Activated T-helper 1 cell treated with anti-CD3 and anti-CD28 coated beads, Interleukin-12 subunit alpha, Interleukin-12 subunit beta, Interleukin-2, Interleukin-4 antibody, amounts not matched to agents 30 ng/mL and 10 ng/mL and 1 ng/mL, durations not matched to agents 14 hours and 24 hours and 36 hours (primary cell): ENCODE results near the gene IBTK. TPM values are rescaled to one million over a fixed set of nuclear protein-coding genes. Genes with fewer than 3 reads are reported as not detected.
"Not testable (repeated sequence)": the region's sequence is repeated elsewhere in the genome, so short reads cannot be mapped to it uniquely, and the experiment has no call there.

Experiments used
- DNase-seq: peaks from one replicate; pipeline ENCODE4 v3.0.0; 2021; ENCODE audit warnings: low spot score
- H3K27ac Mint-ChIP-seq: one replicate; pipeline ENCODE4 v1.8.0; 2021; ENCODE audit warnings: mild to moderate bottlenecking, mixed read lengths
- H3K27me3 Mint-ChIP-seq: one replicate; pipeline ENCODE4 v1.8.0; 2022; ENCODE audit warnings: mild to moderate bottlenecking, moderate library complexity, mixed read lengths; ENCODE audit not compliant: insufficient read depth
- H3K36me3 Mint-ChIP-seq: one replicate; pipeline ENCODE4 v1.8.0; 2021; ENCODE audit warnings: low read depth, mixed read lengths
- H3K4me1 Mint-ChIP-seq: one replicate; pipeline ENCODE4 v1.8.0; 2021; ENCODE audit warnings: low read depth, mixed read lengths
- H3K4me3 Mint-ChIP-seq: one replicate; pipeline ENCODE4 v1.8.0; 2021; ENCODE audit warnings: mild to moderate bottlenecking, moderate library complexity, mixed read lengths
- H3K9me3 Mint-ChIP-seq: one replicate; pipeline ENCODE4 v1.8.0; 2021; ENCODE audit warnings: mixed read lengths
- intact Hi-C: fragments of 100-400 bp; cut with micrococcal nuclease; formaldehyde crosslinking; loops from one replicate; pipeline ENCODE4 v1.15.1; 2024
- total RNA-seq: library from RNA; stranded (reverse); gene quantifications from 2 replicates; pipeline ENCODE4 v1.2.3, GENCODE V29; 2022

The IBTK gene
- 36.1 and 39.8 TPM in 2 replicates for total RNA-seq

DNA sequence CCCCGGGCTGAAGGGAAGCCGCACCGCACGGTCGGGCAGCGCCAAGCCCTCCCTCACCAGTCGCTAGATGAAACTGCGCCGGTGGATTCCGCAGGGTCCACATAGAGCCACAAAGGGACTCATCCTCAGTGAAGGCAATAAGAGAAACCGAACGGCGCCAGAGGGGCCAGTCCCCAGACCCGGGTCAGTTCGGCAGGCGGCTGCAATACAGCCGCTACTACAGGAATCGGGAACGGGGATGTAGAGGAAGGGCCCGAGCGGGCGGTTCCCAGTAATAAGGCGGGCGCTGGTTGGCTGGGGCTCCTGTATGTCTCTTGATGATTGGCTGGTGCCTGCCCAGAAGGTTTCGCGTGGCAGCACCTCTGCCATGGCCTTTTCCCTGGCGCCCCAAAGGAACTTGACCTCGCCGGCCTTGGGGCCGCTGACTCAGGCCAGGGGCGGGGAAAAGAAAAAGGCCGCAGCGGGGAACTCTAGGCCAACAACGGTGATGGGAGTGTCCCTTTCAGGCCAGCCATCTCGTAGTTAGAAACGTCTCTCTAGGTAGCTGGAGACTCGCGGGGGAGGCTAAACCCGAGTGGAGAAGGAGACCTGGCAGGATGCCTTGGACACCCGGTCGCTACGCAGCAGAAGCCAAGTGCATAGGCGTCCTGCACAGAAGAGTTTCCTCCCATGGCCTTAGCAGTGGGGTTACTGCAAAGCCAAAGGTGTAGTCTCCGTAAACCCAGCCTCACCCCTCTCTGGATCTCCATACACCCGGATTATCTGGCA, at the start of gene IBTK:
IBTK (minus strand) TSS at position 240 of the 768 bp plus-strand sequence. CDS start 7,258 bp downstream, outside the sequence.
- DNase-seq, result peak; percentile 88
- peaks cover 39% of the 10 kb centered on the region for H3K4me1 Mint-ChIP-seq
- peak within 1 kb of the TSS; percentile 93 for H3K4me3 Mint-ChIP-seq
- intact Hi-C loops, result loop anchor here (1.0 to 5.0 kb wide), 6 partner anchors 495 to 1980 kb away; partner anchors contain the start of genes CEP162, CYB5R4, DOP1A and PGM3
- no peaks in the 10 kb centered on the region for H3K27me3 Mint-ChIP-seq
- H3K36me3 Mint-ChIP-seq, result peaks cover 13% of the 10 kb centered on the region
- no peaks in the 10 kb centered on the region for H3K9me3 Mint-ChIP-seq
- H3K27ac Mint-ChIP-seq, result peak within 1 kb of the TSS; percentile 92

- Mint-ChIP-seq H3K27me3 (peaks cover 7% of the 10 kb centered on the region), H3K4me1 (peaks cover 12% of the 10 kb centered on the region), H3K27ac (no peak overlapping the region), H3K36me3 (no peaks in the 10 kb centered on the region), H3K4me3 (no peak overlapping the region), H3K9me3 (no peaks in the 10 kb centered on the region)
- no peak for DNase-seq
- intact Hi-C loops, result no loop called here
Observed at GRCh38 chr6:82283771-82284410, 36.3 kb upstream of the IBTK start.

DNA sequence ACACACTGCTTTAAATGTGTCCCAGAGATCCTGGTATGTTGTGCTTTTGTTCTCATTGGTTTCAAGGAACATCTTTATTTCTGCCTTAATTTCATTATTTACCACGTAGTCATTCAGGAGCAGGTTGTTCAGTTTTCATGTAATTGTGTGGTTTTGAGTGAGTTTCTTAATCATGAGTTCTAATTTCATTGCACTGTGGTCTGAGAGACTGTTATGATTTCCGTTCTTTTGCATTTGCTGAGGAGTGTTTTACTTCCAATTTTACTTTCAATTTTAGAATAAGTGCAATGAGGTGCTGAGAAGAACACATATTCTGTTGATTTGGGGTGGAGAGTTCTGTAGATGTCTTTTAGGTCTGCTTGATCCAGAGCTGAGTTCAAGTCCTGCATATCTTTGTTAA, 34.0 kb upstream of the IBTK start:
- H3K4me3 Mint-ChIP-seq, intact Hi-C loops, DNase-seq: not testable (repeated sequence)

GRCh38 chr6:82277686-82278085, 30.1 kb upstream of the IBTK start:
- no peaks in the 10 kb centered on the region for H3K9me3 Mint-ChIP-seq
- no peak overlapping the region for H3K27ac Mint-ChIP-seq
- no peaks in the 10 kb centered on the region for H3K27me3 Mint-ChIP-seq
- H3K4me3 Mint-ChIP-seq, result no peak overlapping the region
- H3K36me3 Mint-ChIP-seq, result no peaks in the 10 kb centered on the region
- no peak for DNase-seq
- peaks cover 12% of the 10 kb centered on the region for H3K4me1 Mint-ChIP-seq
- intact Hi-C loops, result no loop called here

More for the DNA sequence above, 34.0 kb upstream of the IBTK start:
- H3K4me1 Mint-ChIP-seq, result peaks cover 12% of the 10 kb centered on the region
- H3K27me3 Mint-ChIP-seq, H3K36me3 Mint-ChIP-seq, H3K27ac Mint-ChIP-seq, H3K9me3 Mint-ChIP-seq: not testable (repeated sequence)

DNA sequence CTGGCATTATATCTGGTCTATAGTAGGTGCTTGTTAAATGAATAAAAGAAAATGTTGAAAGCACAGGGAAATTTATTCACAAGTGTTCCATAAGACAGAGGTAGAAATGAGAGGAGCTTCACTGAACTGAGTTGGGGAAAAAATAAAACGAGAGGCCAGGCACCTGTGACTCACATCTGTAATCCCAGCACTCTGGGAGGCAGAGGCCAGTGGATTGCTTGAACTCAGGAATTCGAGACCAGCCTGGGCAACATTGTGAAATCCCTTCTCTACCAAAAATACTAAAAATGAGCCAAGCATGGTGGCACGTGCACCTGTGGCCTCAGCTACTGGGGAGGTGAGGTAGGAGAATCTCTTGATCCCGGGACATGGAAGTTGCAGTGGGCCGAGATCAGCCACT, 28.1 kb upstream of the IBTK start:
- no peak overlapping the region for H3K4me3 Mint-ChIP-seq
- H3K27me3 Mint-ChIP-seq, result peaks cover 5% of the 10 kb centered on the region
- H3K27ac Mint-ChIP-seq, result no peak overlapping the region
- H3K36me3 Mint-ChIP-seq, result no peaks in the 10 kb centered on the region
- no peak for DNase-seq
- intact Hi-C loops, result no loop called here
- H3K9me3 Mint-ChIP-seq, result no peaks in the 10 kb centered on the region
- H3K4me1 Mint-ChIP-seq, result no peaks in the 10 kb centered on the region

DNA sequence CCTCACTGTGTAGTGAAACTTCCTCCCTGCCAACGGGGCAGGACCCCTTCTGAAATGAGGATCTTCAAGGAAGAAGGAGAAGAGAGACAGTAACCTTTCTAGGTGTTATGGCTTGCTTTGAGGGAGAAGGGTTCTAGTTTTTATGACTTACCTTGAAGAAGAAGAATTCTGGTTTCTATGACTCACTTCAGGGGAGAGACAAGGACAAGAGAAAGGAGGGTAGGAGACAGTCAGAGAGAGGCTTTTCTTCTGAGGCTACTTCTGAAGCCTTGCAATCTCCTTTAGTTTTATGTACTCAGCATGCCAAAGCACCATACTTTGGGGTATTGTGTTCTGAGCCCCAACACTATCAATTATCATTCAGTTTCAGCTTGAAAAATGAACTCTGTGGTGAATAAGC, 25.8 kb upstream of the IBTK start:
- Mint-ChIP-seq H3K9me3 (no peaks in the 10 kb centered on the region), H3K36me3 (no peaks in the 10 kb centered on the region), H3K4me1 (no peaks in the 10 kb centered on the region), H3K27me3 (peaks cover 11% of the 10 kb centered on the region), H3K4me3 (no peak overlapping the region), H3K27ac (no peak overlapping the region)
- no peak for DNase-seq
- intact Hi-C loops, result loop anchor here (5.0 kb wide), 2 partner anchors 314 to 1239 kb away; partner anchors contain the start of gene PRSS35

- no peak overlapping the region for H3K4me3 Mint-ChIP-seq
- H3K9me3 Mint-ChIP-seq, result no peaks in the 10 kb centered on the region
- no peak overlapping the region for H3K27ac Mint-ChIP-seq
- peaks cover 11% of the 10 kb centered on the region for H3K27me3 Mint-ChIP-seq
- intact Hi-C loops, result loop anchor here (1.0 to 5.0 kb wide), 5 partner anchors 316 to 1241 kb away; partner anchors contain the start of gene PRSS35
- no peak for DNase-seq
- no peaks in the 10 kb centered on the region for H3K4me1 Mint-ChIP-seq
- no peaks in the 10 kb centered on the region for H3K36me3 Mint-ChIP-seq
Observed at GRCh38 chr6:82270881-82271635, 23.5 kb upstream of the IBTK start.

DNA sequence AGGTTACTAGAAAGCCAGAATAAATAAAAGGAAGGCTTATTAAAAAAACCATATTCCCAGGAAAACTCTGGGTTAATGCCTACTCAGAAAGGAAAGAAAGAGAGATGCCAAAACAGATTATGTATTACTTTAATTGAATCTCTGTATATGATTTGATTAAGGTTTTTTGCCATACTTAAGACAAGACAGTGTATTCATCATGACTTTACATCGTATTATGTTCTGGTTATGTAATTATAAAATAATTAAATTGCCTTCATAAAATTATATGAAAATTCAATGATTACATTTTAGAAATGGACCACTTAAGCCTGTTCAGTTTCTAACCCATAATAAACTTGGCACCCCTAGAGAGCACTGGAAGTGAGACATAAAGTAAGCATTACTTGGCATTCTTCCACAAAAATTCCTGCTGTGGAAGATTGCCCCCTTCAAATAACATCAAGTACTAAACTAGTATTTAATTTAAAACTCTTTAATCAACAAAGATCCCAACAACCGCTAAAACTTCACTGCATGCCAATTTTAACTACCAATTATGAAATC, 20.8 kb upstream of the IBTK start:
- no peak overlapping the region for H3K27ac Mint-ChIP-seq
- no peaks in the 10 kb centered on the region for H3K36me3 Mint-ChIP-seq
- H3K9me3 Mint-ChIP-seq, result no peaks in the 10 kb centered on the region
- intact Hi-C loops, result no loop called here
- no peak overlapping the region for H3K4me3 Mint-ChIP-seq
- H3K4me1 Mint-ChIP-seq, result no peaks in the 10 kb centered on the region
- peaks cover 11% of the 10 kb centered on the region for H3K27me3 Mint-ChIP-seq
- DNase-seq, result no peak

DNA sequence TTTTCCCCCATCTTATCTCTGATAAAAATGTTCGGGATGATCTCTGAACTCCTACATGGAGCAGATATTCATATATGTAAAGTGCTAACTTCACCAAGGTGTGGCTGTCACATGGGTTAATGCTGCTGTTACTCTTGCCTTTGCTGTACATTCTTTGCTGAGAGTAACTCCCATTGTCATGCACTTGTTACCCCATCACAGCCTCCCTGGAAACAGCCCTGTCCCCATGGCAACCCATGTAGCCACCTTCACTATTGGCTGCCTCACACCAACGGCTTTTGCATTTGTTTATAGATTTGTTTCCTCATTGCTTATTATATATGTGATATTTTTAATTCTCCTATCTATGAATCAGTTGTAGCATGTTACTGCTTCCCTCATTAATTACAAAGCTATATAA, 17.3 kb upstream of the IBTK start:
- Mint-ChIP-seq H3K9me3 (no peaks in the 10 kb centered on the region), H3K4me1 (no peaks in the 10 kb centered on the region)

GRCh38 chr6:82264321-82264720, 16.8 kb upstream of the IBTK start:
- H3K27ac Mint-ChIP-seq, result no peak overlapping the region
- intact Hi-C loops, result no loop called here
- no peaks in the 10 kb centered on the region for H3K4me1 Mint-ChIP-seq
- no peaks in the 10 kb centered on the region for H3K9me3 Mint-ChIP-seq
- DNase-seq, result no peak
- peaks cover under 1% of the 10 kb centered on the region for H3K27me3 Mint-ChIP-seq
- H3K36me3 Mint-ChIP-seq, result no peaks in the 10 kb centered on the region
- no peak overlapping the region for H3K4me3 Mint-ChIP-seq

More for the DNA sequence above, 17.3 kb upstream of the IBTK start:
- Mint-ChIP-seq H3K27me3 (peaks cover 3% of the 10 kb centered on the region), H3K36me3 (no peaks in the 10 kb centered on the region), H3K4me3 (no peak overlapping the region), H3K27ac (no peak overlapping the region)
- no peak for DNase-seq
- intact Hi-C loops, result no loop called here

- H3K27ac Mint-ChIP-seq, result no peak overlapping the region
- H3K4me3 Mint-ChIP-seq, result no peak overlapping the region
- no peak for DNase-seq
- H3K27me3 Mint-ChIP-seq, result no peaks in the 10 kb centered on the region
- intact Hi-C loops, result no loop called here
- H3K36me3 Mint-ChIP-seq, result no peaks in the 10 kb centered on the region
- H3K9me3 Mint-ChIP-seq, result no peaks in the 10 kb centered on the region
- no peaks in the 10 kb centered on the region for H3K4me1 Mint-ChIP-seq
Observed at GRCh38 chr6:82263916-82264315, 16.4 kb upstream of the IBTK start.

DNA sequence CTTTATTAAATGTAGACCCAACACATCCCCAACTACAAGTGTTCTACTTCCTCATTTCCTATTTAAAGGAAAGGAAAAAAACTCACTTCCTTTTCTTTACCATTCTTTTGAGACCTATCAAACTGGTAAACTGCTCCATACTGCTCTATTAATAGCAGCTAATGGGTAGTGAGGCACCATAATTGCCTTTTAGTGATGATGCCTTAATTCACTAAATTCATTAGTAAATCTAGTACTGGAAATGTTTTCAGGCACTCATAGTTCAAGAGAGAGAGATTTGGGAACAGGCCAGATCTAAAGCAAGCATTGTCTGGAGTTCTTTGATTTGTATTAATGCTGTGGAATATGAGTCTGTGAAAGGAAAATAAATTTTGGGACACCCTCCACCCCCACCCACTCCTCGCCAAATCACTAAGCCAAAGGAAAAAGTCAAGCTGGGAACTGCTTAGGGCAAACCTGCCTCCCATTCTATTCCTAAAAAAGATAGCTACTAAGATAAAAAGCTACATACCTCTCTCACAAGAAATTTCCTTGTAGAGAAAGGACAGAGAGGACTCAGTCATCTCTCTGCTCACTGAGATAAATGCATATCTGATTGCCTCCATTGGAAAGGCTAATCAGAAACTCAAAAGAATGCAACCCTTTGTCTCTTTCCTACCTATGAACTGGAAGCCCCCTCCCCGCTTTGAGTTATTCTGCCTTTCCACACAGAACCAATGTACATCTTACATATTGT, 13.6 kb upstream of the IBTK start:
- H3K4me3 Mint-ChIP-seq, result no peak overlapping the region

More for the DNA sequence above, 13.6 kb upstream of the IBTK start:
- H3K36me3 Mint-ChIP-seq, result no peaks in the 10 kb centered on the region
- no peak for DNase-seq
- H3K9me3 Mint-ChIP-seq, result no peaks in the 10 kb centered on the region
- H3K4me1 Mint-ChIP-seq, result no peaks in the 10 kb centered on the region
- intact Hi-C loops, result no loop called here
- H3K27ac Mint-ChIP-seq, result no peak overlapping the region
- peaks cover 4% of the 10 kb centered on the region for H3K27me3 Mint-ChIP-seq
